Inflammatory macrophage (primary cell): Measurements from ENCODE around the gene SATB2.
A peak's percentile ranks its signal among the peaks of the same experiment; 100 is the strongest.

Source experiments
- DNase-seq, 2 donors: peaks; one replicate each; pipeline ENCODE4 v3.0.0-alpha.2; 2020 to 2022

The SATB2 gene

GRCh38 chr2:199452260-199452990 is 5.3 kb downstream of the SATB2 start:
- no peak for DNase-seq

GRCh38 chr2:199449956-199450355 is 7.8 kb downstream of the SATB2 start:
- DNase-seq: no peak

GRCh38 chr2:199449455-199449854 is 8.3 kb downstream of the SATB2 start:
- DNase-seq: no peak

GRCh38 chr2:199446996-199447576 is 10.7 kb downstream of the SATB2 start:
- no peak for DNase-seq

- DNase-seq: no peak
Measured at GRCh38 chr2:199444749-199445148, 13.0 kb downstream of the SATB2 start.

GRCh38 chr2:199443589-199444130 is 14.1 kb downstream of the SATB2 start:
- DNase-seq: no peak

GRCh38 chr2:199442173-199442572 is 15.6 kb downstream of the SATB2 start:
- no peak for DNase-seq

- DNase-seq: no peak
Measured at GRCh38 chr2:199441759-199442158, 16.0 kb downstream of the SATB2 start.

GRCh38 chr2:199440118-199440517 is 17.6 kb downstream of the SATB2 start:
- no peak for DNase-seq

GRCh38 chr2:199439542-199439941 is 18.2 kb downstream of the SATB2 start:
- DNase-seq: no peak

GRCh38 chr2:199439066-199439465 is 18.7 kb downstream of the SATB2 start:
- DNase-seq: no peak

- no peak for DNase-seq
Measured at GRCh38 chr2:199434555-199434954, 23.2 kb downstream of the SATB2 start.

GRCh38 chr2:199433204-199433832 is 24.4 kb downstream of the SATB2 start:
- DNase-seq: no peak

GRCh38 chr2:199431746-199432213 is 26.0 kb downstream of the SATB2 start:
- DNase-seq: no peak

- DNase-seq: no peak
Measured at GRCh38 chr2:199430214-199430613, 27.5 kb downstream of the SATB2 start.

GRCh38 chr2:199428291-199428690 is 29.4 kb downstream of the SATB2 start:
- no peak for DNase-seq

- DNase-seq: no peak
Measured at GRCh38 chr2:199424160-199424559, 33.6 kb downstream of the SATB2 start.

GRCh38 chr2:199419428-199419827 is 38.3 kb downstream of the SATB2 start:
- no peak for DNase-seq

- DNase-seq: no peak
Measured at GRCh38 chr2:199414465-199414864, 43.3 kb downstream of the SATB2 start.

GRCh38 chr2:199414001-199414400 is 43.7 kb downstream of the SATB2 start:
- DNase-seq: no peak

- DNase-seq: no peak
Measured at GRCh38 chr2:199409759-199410529, 47.8 kb downstream of the SATB2 start.

GRCh38 chr2:199407421-199407820 is 50.3 kb downstream of the SATB2 start:
- no peak for DNase-seq

- DNase-seq: peak; percentile 5 to 7
Measured at GRCh38 chr2:199405241-199405640, 52.5 kb downstream of the SATB2 start.
